Transverse colon (tissue), 3 donors: ENCODE results near the gene SEPTIN2.

Experiments
- CTCF ChIP-seq, 5 experiments: fragments of 200-600 bp in 3 of 5; fragments of 450-650 bp in 2 of 5; sonication (generic) in 3 of 5; IDR thresholded peaks; 1 replicate in 2 of 5; 2 replicates in 3 of 5; pipeline ENCODE4 v1.5.1; 2016 to 2017; ENCODE audit warnings: antibody characterized with exemption in 5 of 5, inconsistent platforms in 3 of 5, mild to moderate bottlenecking in 2 of 5, moderate library complexity in 1 of 5
- POLR2A ChIP-seq: fragments of 450-650 bp; IDR thresholded peaks from one replicate; pipeline ENCODE4 v1.6.1; 2016; ENCODE audit warnings: antibody characterized with exemption, mild to moderate bottlenecking, moderate library complexity

GRCh38 chr2:241288324-241288888 lies 27.3 kb upstream of the SEPTIN2 start:
- no peak for TF ChIP-seq CTCF (IDR thresholded peaks at IDR 0.05)
- TF ChIP-seq POLR2A: no peak
